H1 (cell line): ENCODE measurements around the gene TP53BP1. TPM values are rescaled to one million over a fixed set of nuclear protein-coding genes. Genes with fewer than 3 reads are reported as not detected.

Experiments used
- CTCF ChIA-PET: fragments of 300-600 bp; sonication (Branson Sonifier 250); formaldehyde crosslinking; loops from one replicate; lab custom pipeline; 2021; ENCODE audit not compliant: partially characterized antibody; lab: Charles Lee
- POLR2A ChIA-PET: fragments of 300-600 bp; sonication (Branson Sonifier 250); formaldehyde crosslinking; loops from one replicate; lab custom pipeline; 2021; ENCODE audit warnings: inconsistent platforms; ENCODE audit not compliant: partially characterized antibody; lab: Charles Lee
- DNase-seq, 2 experiments: peaks; one replicate each; pipeline versions ENCODE4 v3.0.0 to v3.0.0-alpha.2; 2010 to 2022; ENCODE audit warnings: low spot score in 2 of 2, low read depth in 1 of 2, mixed read lengths in 1 of 2
- FAIRE-seq: peaks from 2 replicates; lab custom pipeline; 2011; peaks lifted over from hg19 to GRCh38; lab: Jason Lieb, UNC
- H2AFZ ChIP-seq: 2 replicates; pipeline ENCODE4 v1.8.1; 2012; ENCODE audit warnings: low read length, inconsistent platforms
- H2AK5ac ChIP-seq: 2 replicates; pipeline ENCODE4 v1.6.1; 2013; ENCODE audit warnings: low read depth, low read length
- H2BK120ac ChIP-seq: replicated peaks from 2 replicates; pipeline ENCODE3; 2013; ENCODE audit warnings: low read depth, low read length, inconsistent platforms
- H2BK12ac ChIP-seq: 2 replicates; pipeline ENCODE4 v1.6.1; 2013; ENCODE audit warnings: low read depth, low read length
- H2BK15ac ChIP-seq: 2 replicates; pipeline ENCODE4 v1.6.1; 2013; ENCODE audit warnings: low read length
- H2BK20ac ChIP-seq: 2 replicates; pipeline ENCODE4 v1.6.1; 2013; ENCODE audit warnings: low read length
- H2BK5ac ChIP-seq: 2 replicates; pipeline ENCODE4 v1.6.1; 2013; ENCODE audit warnings: low read depth, low read length
- H3K14ac ChIP-seq: 2 replicates; pipeline ENCODE4 v1.6.1; 2013; ENCODE audit warnings: inconsistent platforms; ENCODE audit not compliant: insufficient read length
- H3K18ac ChIP-seq: 2 replicates; pipeline ENCODE4 v1.6.1; 2013; ENCODE audit warnings: low read length; ENCODE audit errors: extremely low read depth
- H3K23ac ChIP-seq: 2 replicates; pipeline ENCODE4 v1.6.1; 2013; ENCODE audit warnings: inconsistent platforms; ENCODE audit not compliant: insufficient read length
- H3K23me2 ChIP-seq: 2 replicates; pipeline ENCODE4 v1.6.1; 2013; ENCODE audit warnings: low read depth, low read length
- H3K27ac ChIP-seq: 2 replicates; pipeline ENCODE4 v1.6.1; 2011; ENCODE audit warnings: low read depth, low read length, inconsistent platforms
- H3K27me3 ChIP-seq, 4 experiments: replicated peaks in 1 of 4; 1 replicate in 1 of 4; 2 replicates in 3 of 4; pipeline versions ENCODE4 v1.6.1 to v1.8.1; 2011 to 2013; ENCODE audit warnings: low read length in 3 of 4, mild to moderate bottlenecking in 3 of 4, inconsistent platforms in 2 of 4, mixed read lengths in 2 of 4, moderate library complexity in 1 of 4; ENCODE audit not compliant: control insufficient read depth in 3 of 4, insufficient read depth in 3 of 4; ENCODE audit errors: extremely low read depth in 1 of 4
- H3K36me3 ChIP-seq, 4 experiments: 2 replicates each; pipeline versions ENCODE4 v1.6.1 to v1.8.1; 2011 to 2013; ENCODE audit warnings: mild to moderate bottlenecking in 4 of 4, low read length in 3 of 4, moderate library complexity in 2 of 4, control low read depth in 1 of 4, inconsistent platforms in 1 of 4; ENCODE audit not compliant: insufficient read depth in 4 of 4, control insufficient read depth in 2 of 4
- H3K4ac ChIP-seq: replicated peaks from 2 replicates; pipeline ENCODE3; 2013; ENCODE audit warnings: low read length, low read depth, mixed read lengths, inconsistent platforms; ENCODE audit not compliant: insufficient read length
- H3K4me1 ChIP-seq, 4 experiments: replicated peaks in 1 of 4; 1 replicate in 1 of 4; 2 replicates in 3 of 4; pipeline versions ENCODE4 v1.6.1 to v1.8.1; 2011 to 2013; ENCODE audit warnings: low read length in 3 of 4, inconsistent platforms in 2 of 4, mixed read lengths in 1 of 4; ENCODE audit not compliant: insufficient read depth in 4 of 4, control insufficient read depth in 3 of 4
- H3K4me2 ChIP-seq, 2 experiments: 2 replicates each; pipeline versions ENCODE4 v1.6.1 to v1.8.1; 2011 to 2013; ENCODE audit warnings: low read depth in 2 of 2, low read length in 2 of 2, control low read depth in 1 of 2, inconsistent platforms in 1 of 2, mild to moderate bottlenecking in 1 of 2; ENCODE audit not compliant: insufficient read depth in 1 of 2
- H3K4me3 ChIP-seq, 4 experiments: fragments of 200-600, 300-600 bp in 1 of 4; sonication (generic), shearing (Covaris generic), sonication (Bioruptor Twin) in 1 of 4; 2 replicates each; pipeline versions ENCODE4 v1.5.1 to v1.8.1; 2011 to 2016; ENCODE audit warnings: low read length in 4 of 4, low read depth in 3 of 4, control low read depth in 2 of 4, inconsistent platforms in 2 of 4, mild to moderate bottlenecking in 2 of 4, mixed read lengths in 1 of 4, moderate library complexity in 1 of 4; ENCODE audit not compliant: insufficient read depth in 2 of 4; ENCODE audit errors: extremely low read depth in 1 of 4
- H3K56ac ChIP-seq: replicated peaks from 2 replicates; pipeline ENCODE3; 2013; ENCODE audit warnings: low read depth, mild to moderate bottlenecking, mixed read lengths, low read length, inconsistent platforms; ENCODE audit not compliant: insufficient read length
- H3K79me1 ChIP-seq: 2 replicates; pipeline ENCODE4 v1.6.1; 2013; ENCODE audit warnings: low read depth, low read length, control low read depth
- H3K79me2 ChIP-seq, 2 experiments: 2 replicates each; pipeline versions ENCODE4 v1.6.1 to v1.8.1; 2012 to 2013; ENCODE audit warnings: low read length in 2 of 2, mild to moderate bottlenecking in 2 of 2, inconsistent platforms in 1 of 2; ENCODE audit not compliant: insufficient read depth in 2 of 2, control insufficient read depth in 1 of 2
- H3K9ac ChIP-seq, 4 experiments: replicated peaks in 1 of 4; 1 replicate in 1 of 4; 2 replicates in 3 of 4; pipeline versions ENCODE4 v1.6.1 to v1.8.1; 2011 to 2013; ENCODE audit warnings: low read depth in 3 of 4, low read length in 3 of 4, control low read depth in 2 of 4, mild to moderate bottlenecking in 2 of 4, moderate library complexity in 2 of 4, inconsistent platforms in 1 of 4; ENCODE audit errors: extremely low read depth in 1 of 4
- H3K9me3 ChIP-seq, 2 experiments: 2 replicates each; pipeline versions ENCODE4 v1.6.1 to v1.8.1; 2012 to 2013; ENCODE audit warnings: mild to moderate bottlenecking in 2 of 2, moderate library complexity in 2 of 2, control low read depth in 1 of 2, inconsistent platforms in 1 of 2, low read depth in 1 of 2, low read length in 1 of 2, mixed read lengths in 1 of 2; ENCODE audit not compliant: insufficient read depth in 2 of 2
- H4K20me1 ChIP-seq, 2 experiments: replicated peaks in 1 of 2; 2 replicates each; pipeline versions ENCODE3 to v1.8.1; 2011 to 2013; ENCODE audit warnings: inconsistent platforms in 2 of 2, low read length in 2 of 2, mild to moderate bottlenecking in 1 of 2; ENCODE audit not compliant: insufficient read depth in 2 of 2, control insufficient read depth in 1 of 2
- H4K5ac ChIP-seq: 2 replicates; pipeline ENCODE4 v1.6.1; 2013; ENCODE audit warnings: low read length, low read depth, mixed read lengths, inconsistent platforms; ENCODE audit not compliant: insufficient read length
- H4K8ac ChIP-seq: 2 replicates; pipeline ENCODE4 v1.8.0; 2013; ENCODE audit warnings: mild to moderate bottlenecking, moderate library complexity, low read length, inconsistent platforms; ENCODE audit not compliant: insufficient read depth; ENCODE audit errors: extremely low read depth
- H4K91ac ChIP-seq: replicated peaks from 2 replicates; pipeline ENCODE3; 2013; ENCODE audit warnings: low read length, mixed read lengths, inconsistent platforms; ENCODE audit not compliant: insufficient read length
- BCL11A ChIP-seq, 2 experiments: IDR thresholded peaks; one replicate each; pipeline ENCODE4 v1.6.1; 2011; ENCODE audit warnings: low read depth in 2 of 2, low read length in 2 of 2, mild to moderate bottlenecking in 2 of 2
- CHD2 ChIP-seq: IDR thresholded peaks from 2 replicates; pipeline ENCODE4 v1.6.1; 2012; ENCODE audit warnings: low read length, improper control_type of control experiment
- JUN ChIP-seq: IDR thresholded peaks from 2 replicates; pipeline ENCODE4 v1.6.1; 2011; ENCODE audit warnings: low read depth, mild to moderate bottlenecking, improper control_type of control experiment, low read length
- RFX5 ChIP-seq: IDR thresholded peaks from 2 replicates; pipeline ENCODE4 v1.6.1; 2011; ENCODE audit warnings: low read depth, low read length, improper control_type of control experiment, borderline replicate concordance
- SIRT6 ChIP-seq: IDR thresholded peaks from one replicate; pipeline ENCODE4 v1.7.1; 2012; ENCODE audit warnings: low read length, inconsistent platforms
- YY1 ChIP-seq: IDR thresholded peaks from 2 replicates; pipeline ENCODE4 v1.6.1; 2011; ENCODE audit warnings: low read depth, mild to moderate bottlenecking, low read length
- WGBS, 2 experiments: shearing (Covaris generic) in 1 of 2; methylation state at CpG; one replicate each; pipeline versions ENCODE4 v1.1.6 to v1.1.7; 2013 to 2015; ENCODE audit warnings: low lambda C conversion rate in 2 of 2, mixed read lengths in 2 of 2, inconsistent platforms in 1 of 2, low coverage in 1 of 2, missing lambda C conversion rate in 1 of 2; ENCODE audit not compliant: insufficient replicate concordance in 2 of 2, insufficient coverage in 1 of 2, insufficient read length in 1 of 2; ENCODE audit errors: extremely low coverage in 1 of 2, missing lambda C conversion rate in 1 of 2; 5-methylcytosine and 5-hydroxymethylcytosine counted together
- polyA plus RNA-seq, 7 experiments: library from polyadenylated mRNA; depleted of rRNA in 3 of 7; stranded (reverse) in 5 of 7; unstranded in 2 of 7; fragments of >200 nt in 5 of 7; fragments of 200-250 nt in 2 of 7; gene quantifications; 1 replicate in 5 of 7; 2 replicates in 1 of 7; 4 replicates in 1 of 7; pipeline versions ENCODE4 v1.2.1 to v1.2.3, GENCODE V29; 2011 to 2013; ENCODE audit warnings: missing spikeins in 2 of 7, mixed read lengths in 2 of 7
- total RNA-seq: library from RNA; stranded (reverse); fragmentation: NEBNext Ultra II Directional; extraction: Animal tissue kit (Norgen Biotek cat#: 25700); gene quantifications from 2 replicates; pipeline ENCODE4 v1.2.1, GENCODE V29; 2021
- TF ChIP-seq, protein P1 (sequence below), 3 experiments: IDR thresholded peaks; 1 replicate in 2 of 3; 2 replicates in 1 of 3; pipeline versions ENCODE4 v1.5.1 to v1.6.1; 2011; ENCODE audit warnings: low read length in 3 of 3, mild to moderate bottlenecking in 3 of 3, inconsistent platforms in 2 of 3, low read depth in 1 of 3, moderate library complexity in 1 of 3; ENCODE audit not compliant: insufficient read depth in 1 of 3; ENCODE audit errors: control extremely low read depth in 1 of 3

Gene TP53BP1
- total and polyA plus RNA-seq, 2 of the 8 experiments (the other 6 are each of a cell fraction or from before 2014, with no cell fraction given), result 34.1 to 63.6 TPM

- no peaks in the 10 kb centered on the region for H3K27me3 ChIP-seq
- H2BK12ac ChIP-seq, result no peak overlapping the region
- H3K36me3 ChIP-seq, result peaks cover 29 to 94% (median 70%) of the 10 kb centered on the region in 4 experiments
- H3K9me3 ChIP-seq, result no peaks in the 10 kb centered on the region
- POLR2A ChIA-PET, result interaction anchor here (1.1 to 2.4 kb wide), 3 partner anchors 9 to 83 kb away, joined by 4 to 7 read pairs (median 4); no protein-coding TSS in a partner anchor
- H2BK20ac ChIP-seq, result no peak overlapping the region
- H3K9ac ChIP-seq, result no peak overlapping the region
- no peaks in the 10 kb centered on the region for H3K79me2 ChIP-seq
- no peak overlapping the region for H3K14ac ChIP-seq
- H4K5ac ChIP-seq, result no peak overlapping the region
- no peak overlapping the region for H2BK5ac ChIP-seq
- no peak overlapping the region for H3K18ac ChIP-seq
- no peaks in the 10 kb centered on the region for H3K23me2 ChIP-seq
- DNase-seq (no peak), FAIRE-seq (no peak)
- no peak overlapping the region for H2BK15ac ChIP-seq
- H3K79me1 ChIP-seq, result no peaks in the 10 kb centered on the region; the same call in 1 of the 2 replicates
- H3K23ac ChIP-seq, result no peak overlapping the region
- H4K91ac ChIP-seq, result no peak overlapping the region
- H4K20me1 ChIP-seq, result peaks cover 4% of the 10 kb centered on the region in 2 experiments
- H3K27ac ChIP-seq, result no peak overlapping the region
- no peaks in the 10 kb centered on the region for H3K4me1 ChIP-seq
- H3K56ac ChIP-seq, result no peak overlapping the region
- H2AFZ ChIP-seq, result no peak overlapping the region
- no peak overlapping the region for H3K4me3 ChIP-seq
- 84% methylated on average over 2 of the region's 2 CpGs; no CpG with 5 or more reads in 1 of the 2 experiments for WGBS, 2 experiments
- H2AK5ac ChIP-seq, result no peak overlapping the region
- H3K4ac ChIP-seq, result no peak overlapping the region
- no peak overlapping the region for H2BK120ac ChIP-seq
- no peak overlapping the region for H3K4me2 ChIP-seq
- TF ChIP-seq YY1, result no peak
- TF ChIP-seq CHD2, result no peak
- no peak for TF ChIP-seq JUN
- TF ChIP-seq, protein P1, sequence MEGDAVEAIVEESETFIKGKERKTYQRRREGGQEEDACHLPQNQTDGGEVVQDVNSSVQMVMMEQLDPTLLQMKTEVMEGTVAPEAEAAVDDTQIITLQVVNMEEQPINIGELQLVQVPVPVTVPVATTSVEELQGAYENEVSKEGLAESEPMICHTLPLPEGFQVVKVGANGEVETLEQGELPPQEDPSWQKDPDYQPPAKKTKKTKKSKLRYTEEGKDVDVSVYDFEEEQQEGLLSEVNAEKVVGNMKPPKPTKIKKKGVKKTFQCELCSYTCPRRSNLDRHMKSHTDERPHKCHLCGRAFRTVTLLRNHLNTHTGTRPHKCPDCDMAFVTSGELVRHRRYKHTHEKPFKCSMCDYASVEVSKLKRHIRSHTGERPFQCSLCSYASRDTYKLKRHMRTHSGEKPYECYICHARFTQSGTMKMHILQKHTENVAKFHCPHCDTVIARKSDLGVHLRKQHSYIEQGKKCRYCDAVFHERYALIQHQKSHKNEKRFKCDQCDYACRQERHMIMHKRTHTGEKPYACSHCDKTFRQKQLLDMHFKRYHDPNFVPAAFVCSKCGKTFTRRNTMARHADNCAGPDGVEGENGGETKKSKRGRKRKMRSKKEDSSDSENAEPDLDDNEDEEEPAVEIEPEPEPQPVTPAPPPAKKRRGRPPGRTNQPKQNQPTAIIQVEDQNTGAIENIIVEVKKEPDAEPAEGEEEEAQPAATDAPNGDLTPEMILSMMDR (IDR thresholded peaks at IDR 0.05; ENCODE audit: control extremely low read depth in 1 of 3, insufficient read depth in 1 of 3, low read depth in 1 of 3, low read length in 3 of 3), result no peak
- TF ChIP-seq RFX5, result no peak
- TF ChIP-seq BCL11A (IDR thresholded peaks at IDR 0.05; ENCODE audit: low read depth in 2 of 2, low read length in 2 of 2), result no peak
- no peak for TF ChIP-seq SIRT6
- TF ChIP-seq, all 59 proteins: peak for 0
- no peak overlapping the region for H4K8ac ChIP-seq
- CTCF ChIA-PET, result interaction anchor here (0.8 to 1.8 kb wide), 2 partner anchors 9 to 21 kb away, joined by 3 to 5 read pairs; no protein-coding TSS in a partner anchor
Observed at GRCh38 chr15:43406808-43407207, 86.1 kb downstream of the TP53BP1 start.
